A549 (cell line): ENCODE data around the gene CRK.

Source experiments
- EP300 ChIP-seq, 2 experiments: fragments of >200 bp; sonication (Bioruptor Twin); formaldehyde crosslinking; IDR thresholded peaks; 2 replicates in 1 of 2; 3 replicates in 1 of 2; pipeline ENCODE4 v1.6.1; 2016 to 2017
- MYC ChIP-seq: IDR thresholded peaks from 2 replicates; pipeline ENCODE4 v1.6.1; 2012; ENCODE audit warnings: mild to moderate bottlenecking, inconsistent platforms, low read length, improper control_type of control experiment, borderline replicate concordance
- POLR2A ChIP-seq: IDR thresholded peaks from 2 replicates; pipeline ENCODE4 v1.6.1; 2012; ENCODE audit warnings: mild to moderate bottlenecking, low read length
- RCOR1 ChIP-seq: fragments of 150-350 bp; IDR thresholded peaks from 2 replicates; pipeline ENCODE4 v1.6.1; 2014; ENCODE audit warnings: antibody characterized with exemption, low read length, low read depth
- TF ChIP-seq, protein P1 (sequence below): fragments of 200-600 bp; sonication (generic); IDR thresholded peaks from 2 replicates; pipeline ENCODE4 v1.6.1; 2016; ENCODE audit warnings: antibody characterized with exemption, mild to moderate bottlenecking, moderate library complexity
- TF ChIP-seq, protein P2 (sequence below): IDR thresholded peaks from 2 replicates; pipeline ENCODE4 v1.6.1; 2012

DNA sequence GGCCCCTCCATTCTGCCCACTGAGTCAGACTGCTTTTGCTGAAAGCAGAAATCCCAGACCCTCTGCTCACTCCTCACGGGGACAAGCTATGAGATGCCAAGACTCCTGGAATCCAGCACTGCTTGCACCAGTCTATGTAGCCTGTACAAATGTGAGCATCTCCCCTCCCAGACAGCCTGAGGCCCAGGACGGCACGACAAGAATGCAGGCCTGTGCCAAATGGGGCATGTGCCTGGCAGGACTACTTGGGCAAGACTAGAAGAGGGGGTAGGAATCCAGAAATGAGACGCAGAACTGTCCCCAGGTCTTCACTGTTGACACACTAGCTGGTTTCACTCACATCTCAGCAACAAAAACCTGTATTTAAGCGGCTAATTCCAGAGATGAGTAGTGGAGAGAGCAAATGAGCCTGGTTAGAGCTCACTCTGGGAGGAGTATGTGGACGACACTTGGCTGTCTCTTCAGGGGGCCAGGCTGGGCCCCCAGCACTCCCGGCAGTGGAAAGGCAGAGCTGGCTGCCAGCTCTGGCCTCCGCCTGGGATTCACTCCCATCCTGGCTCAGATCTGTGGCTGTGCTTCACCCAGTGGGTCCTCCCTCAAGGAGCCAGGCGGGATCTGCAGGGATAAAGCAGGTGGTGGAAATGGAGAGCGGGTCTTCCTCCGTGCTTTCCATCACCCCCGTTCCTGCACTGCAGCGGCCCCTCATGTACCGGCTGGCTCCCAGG, 39.4 kb upstream of the CRK start:
- no peak for TF ChIP-seq POLR2A
- no peak for TF ChIP-seq RCOR1
- no peak for TF ChIP-seq MYC
- TF ChIP-seq, protein P1, sequence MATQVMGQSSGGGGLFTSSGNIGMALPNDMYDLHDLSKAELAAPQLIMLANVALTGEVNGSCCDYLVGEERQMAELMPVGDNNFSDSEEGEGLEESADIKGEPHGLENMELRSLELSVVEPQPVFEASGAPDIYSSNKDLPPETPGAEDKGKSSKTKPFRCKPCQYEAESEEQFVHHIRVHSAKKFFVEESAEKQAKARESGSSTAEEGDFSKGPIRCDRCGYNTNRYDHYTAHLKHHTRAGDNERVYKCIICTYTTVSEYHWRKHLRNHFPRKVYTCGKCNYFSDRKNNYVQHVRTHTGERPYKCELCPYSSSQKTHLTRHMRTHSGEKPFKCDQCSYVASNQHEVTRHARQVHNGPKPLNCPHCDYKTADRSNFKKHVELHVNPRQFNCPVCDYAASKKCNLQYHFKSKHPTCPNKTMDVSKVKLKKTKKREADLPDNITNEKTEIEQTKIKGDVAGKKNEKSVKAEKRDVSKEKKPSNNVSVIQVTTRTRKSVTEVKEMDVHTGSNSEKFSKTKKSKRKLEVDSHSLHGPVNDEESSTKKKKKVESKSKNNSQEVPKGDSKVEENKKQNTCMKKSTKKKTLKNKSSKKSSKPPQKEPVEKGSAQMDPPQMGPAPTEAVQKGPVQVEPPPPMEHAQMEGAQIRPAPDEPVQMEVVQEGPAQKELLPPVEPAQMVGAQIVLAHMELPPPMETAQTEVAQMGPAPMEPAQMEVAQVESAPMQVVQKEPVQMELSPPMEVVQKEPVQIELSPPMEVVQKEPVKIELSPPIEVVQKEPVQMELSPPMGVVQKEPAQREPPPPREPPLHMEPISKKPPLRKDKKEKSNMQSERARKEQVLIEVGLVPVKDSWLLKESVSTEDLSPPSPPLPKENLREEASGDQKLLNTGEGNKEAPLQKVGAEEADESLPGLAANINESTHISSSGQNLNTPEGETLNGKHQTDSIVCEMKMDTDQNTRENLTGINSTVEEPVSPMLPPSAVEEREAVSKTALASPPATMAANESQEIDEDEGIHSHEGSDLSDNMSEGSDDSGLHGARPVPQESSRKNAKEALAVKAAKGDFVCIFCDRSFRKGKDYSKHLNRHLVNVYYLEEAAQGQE = no peak
- no peak for TF ChIP-seq EP300 (IDR thresholded peaks at IDR 0.05)
- TF ChIP-seq, protein P2, sequence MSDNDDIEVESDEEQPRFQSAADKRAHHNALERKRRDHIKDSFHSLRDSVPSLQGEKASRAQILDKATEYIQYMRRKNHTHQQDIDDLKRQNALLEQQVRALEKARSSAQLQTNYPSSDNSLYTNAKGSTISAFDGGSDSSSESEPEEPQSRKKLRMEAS = no peak
